DOHH2 (cell line): ENCODE measurements around the gene PCDH9.

ENCODE experiments used
- H3F3A ChIP-seq: fragments of 200-600 bp; sonication (generic), shearing (Covaris generic); 2 replicates; pipeline ENCODE4 v1.6.0; 2016; ENCODE audit warnings: antibody characterized with exemption, mild to moderate bottlenecking; ENCODE audit not compliant: control insufficient read depth, insufficient read depth
- H3K27ac ChIP-seq: fragments of 200-600 bp; sonication (generic); 2 replicates; pipeline ENCODE4 v1.5.1; 2014; ENCODE audit warnings: low read depth, mild to moderate bottlenecking, low read length, moderate library complexity
- H3K27me3 ChIP-seq: fragments of 200-600 bp; sonication (generic); 2 replicates; pipeline ENCODE4 v1.6.1; 2014; ENCODE audit warnings: mild to moderate bottlenecking, low read length, mixed read lengths; ENCODE audit not compliant: control insufficient read depth
- H3K36me3 ChIP-seq: fragments of 200-600 bp; sonication (generic); 2 replicates; pipeline ENCODE4 v1.6.1; 2014; ENCODE audit warnings: mild to moderate bottlenecking, low read length, moderate library complexity, mixed read lengths; ENCODE audit not compliant: control insufficient read depth
- H3K4me1 ChIP-seq: fragments of 200-600 bp; sonication (generic); 2 replicates; pipeline ENCODE4 v1.6.1; 2014; ENCODE audit warnings: mild to moderate bottlenecking, low read length, mixed read lengths; ENCODE audit not compliant: control insufficient read depth
- H3K4me2 ChIP-seq: fragments of 200-600 bp; sonication (generic); 2 replicates; pipeline ENCODE4 v1.6.0; 2014; ENCODE audit warnings: mild to moderate bottlenecking, low read length, moderate library complexity
- H3K4me3 ChIP-seq: fragments of 200-600 bp; sonication (generic); 2 replicates; pipeline ENCODE4 v1.5.1; 2014; ENCODE audit warnings: mild to moderate bottlenecking, low read length, mixed read lengths
- H3K79me2 ChIP-seq: fragments of 200-600 bp; sonication (generic); 2 replicates; pipeline ENCODE4 v1.6.1; 2014; ENCODE audit warnings: mild to moderate bottlenecking, low read length, mixed read lengths; ENCODE audit not compliant: control insufficient read depth
- H3K9me2 ChIP-seq: fragments of 200-600 bp; sonication (generic); replicated peaks from 2 replicates; pipeline ENCODE4 v1.6.1; 2014; ENCODE audit warnings: mild to moderate bottlenecking, low read length, mixed read lengths; ENCODE audit not compliant: control insufficient read depth
- H3K9me3 ChIP-seq: fragments of 200-600 bp; sonication (generic); 2 replicates; pipeline ENCODE4 v1.6.1; 2014; ENCODE audit warnings: antibody characterized with exemption, low read length, mixed read lengths; ENCODE audit not compliant: control insufficient read depth, insufficient read depth
- H4K20me1 ChIP-seq: fragments of 200-600 bp; sonication (generic); 2 replicates; pipeline ENCODE4 v1.6.0; 2014; ENCODE audit warnings: low read depth, mild to moderate bottlenecking, antibody characterized with exemption, low read length, moderate library complexity; ENCODE audit not compliant: control insufficient read depth, insufficient read depth
- CTCF ChIP-seq: fragments of 200-600 bp; sonication (generic); IDR thresholded peaks from one replicate; pipeline ENCODE4 v1.5.1; 2014; ENCODE audit warnings: antibody characterized with exemption, mild to moderate bottlenecking, low read depth, low read length; ENCODE audit not compliant: poor library complexity, severe bottlenecking
- EZH2phosphoT487 ChIP-seq: fragments of 200-600 bp; sonication (generic); IDR thresholded peaks from 2 replicates; pipeline ENCODE4 v1.6.1; 2017; ENCODE audit warnings: borderline replicate concordance, mild to moderate bottlenecking, antibody characterized with exemption, low read length, moderate library complexity, mixed read lengths

Gene PCDH9

GRCh38 chr13:67083519-67083918 is 146.6 kb downstream of the PCDH9 start:
- Histone ChIP-seq H3K36me3 (no peaks in the 10 kb centered on the region), H4K20me1 (no peaks in the 10 kb centered on the region), H3K9me3 (no peaks in the 10 kb centered on the region), H3K4me3 (no peak overlapping the region), H3K4me1 (no peaks in the 10 kb centered on the region), H3K9me2 (no peaks in the 10 kb centered on the region), H3K79me2 (no peaks in the 10 kb centered on the region), H3K27ac (no peak overlapping the region), H3K4me2 (no peak overlapping the region), H3K27me3 (no peaks in the 10 kb centered on the region), H3F3A (no peaks in the 10 kb centered on the region)
- TF ChIP-seq EZH2phosphoT487 (no peak), CTCF (no peak)

DNA sequence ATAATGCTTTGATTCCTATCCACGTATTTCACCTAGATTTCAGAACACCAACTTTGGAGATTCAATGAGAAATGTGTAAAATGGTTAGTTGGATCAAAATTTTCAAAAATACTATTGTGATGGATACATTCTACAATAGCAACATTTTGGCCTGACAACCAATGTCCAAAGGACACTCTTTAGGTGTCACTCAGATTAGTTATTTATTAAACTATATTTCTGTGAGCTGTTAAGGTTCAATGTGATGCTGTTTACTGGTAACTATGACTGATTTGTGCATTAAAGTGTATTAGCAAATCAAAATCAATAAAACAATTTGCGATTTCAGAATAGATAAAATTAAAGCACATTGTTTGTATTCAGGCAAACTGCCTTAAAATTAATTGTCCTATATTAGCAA is 149.8 kb downstream of the PCDH9 start:
- TF ChIP-seq EZH2phosphoT487 (no peak), CTCF (no peak)
- Histone ChIP-seq H3K4me2 (no peak overlapping the region), H3K79me2 (no peaks in the 10 kb centered on the region), H3F3A (no peaks in the 10 kb centered on the region), H3K4me3 (no peak overlapping the region), H3K9me3 (peaks cover 4% of the 10 kb centered on the region; the same call in 1 of the 2 replicates), H3K27me3 (no peaks in the 10 kb centered on the region), H3K4me1 (no peaks in the 10 kb centered on the region), H4K20me1 (no peaks in the 10 kb centered on the region), H3K9me2 (no peaks in the 10 kb centered on the region), H3K27ac (no peak overlapping the region), H3K36me3 (no peaks in the 10 kb centered on the region)

DNA sequence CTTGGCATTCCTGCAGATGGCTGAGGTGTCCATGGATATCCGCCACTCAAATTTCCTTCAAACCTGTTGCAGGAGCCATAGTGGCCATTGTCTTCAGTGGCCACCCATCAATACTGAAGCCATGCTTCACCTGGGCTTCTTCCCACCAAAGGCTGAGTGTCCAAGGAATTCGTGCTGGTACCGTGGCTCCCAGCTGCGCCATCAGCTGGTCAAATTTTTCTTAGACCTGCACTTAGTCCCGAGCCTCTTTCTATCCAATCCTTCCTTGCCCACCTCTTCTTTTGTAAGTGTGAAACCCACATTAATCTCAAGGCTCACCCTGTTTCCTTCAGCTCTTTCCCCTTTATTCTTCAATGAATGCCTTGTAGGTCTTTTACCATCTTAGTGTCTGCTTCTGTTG is 152.1 kb downstream of the PCDH9 start:
- no peaks in the 10 kb centered on the region for H3K79me2 ChIP-seq
- H3K9me3 ChIP-seq = peaks cover 4% of the 10 kb centered on the region; the same call in 1 of the 2 replicates
- H3K4me1 ChIP-seq = no peaks in the 10 kb centered on the region
- no peaks in the 10 kb centered on the region for H3K9me2 ChIP-seq
- H3K4me3 ChIP-seq = no peak overlapping the region
- H4K20me1 ChIP-seq = no peaks in the 10 kb centered on the region
- no peak overlapping the region for H3K27ac ChIP-seq
- no peak overlapping the region for H3K4me2 ChIP-seq
- no peaks in the 10 kb centered on the region for H3K27me3 ChIP-seq
- H3F3A ChIP-seq = no peaks in the 10 kb centered on the region
- no peaks in the 10 kb centered on the region for H3K36me3 ChIP-seq
- TF ChIP-seq CTCF (no peak), EZH2phosphoT487 (no peak)

GRCh38 chr13:67077132-67077531 is 153.0 kb downstream of the PCDH9 start:
- Histone ChIP-seq H3F3A (no peaks in the 10 kb centered on the region), H3K4me2 (no peak overlapping the region), H3K27ac (no peak overlapping the region), H3K9me3 (peaks cover 4% of the 10 kb centered on the region; the same call in 1 of the 2 replicates), H3K27me3 (no peaks in the 10 kb centered on the region), H3K36me3 (no peaks in the 10 kb centered on the region), H4K20me1 (no peaks in the 10 kb centered on the region), H3K4me3 (no peak overlapping the region), H3K4me1 (no peaks in the 10 kb centered on the region), H3K79me2 (no peaks in the 10 kb centered on the region), H3K9me2 (no peaks in the 10 kb centered on the region)
- TF ChIP-seq EZH2phosphoT487 (no peak), CTCF (no peak)
